HepG2 (cell line): ENCODE data around the gene PSMD12. TPM values are rescaled to one million over a fixed set of nuclear protein-coding genes. Genes with fewer than 3 reads are reported as not detected.

Source experiments
- ATAC-seq: fragments of 200-7000 bp; cut with Tn5 transposase; 3 replicates; pipeline ENCODE4 v1.9.1; 2020; ENCODE audit warnings: mild to moderate bottlenecking, moderate library complexity
- BruUV-seq: library from RNA; stranded (reverse); fragments of 400-500 nt; replicated peaks from 2 replicates; lab custom pipeline; 2021; lab: Mats Ljungman, UMichigan
- CTCF ChIA-PET: fragments of 300-600 bp; formaldehyde crosslinking; extraction: SDS; loops from one replicate; lab custom pipeline; 2021; ENCODE audit warnings: low total read pairs, inconsistent platforms, low intra/inter-chr PET ratio; lab: Yijun Ruan, JAX
- POLR2A ChIA-PET: fragments of 350-600 bp; sonication (Branson Sonifier 250); formaldehyde crosslinking; loops from one replicate; lab custom pipeline; 2020; ENCODE audit warnings: antibody characterized with exemption, inconsistent platforms; lab: Yijun Ruan, JAX
- DNase-seq: peaks from one replicate; pipeline ENCODE4 v3.0.0-alpha.2; 2015; ENCODE audit warnings: low spot score
- FAIRE-seq: peaks from 3 replicates; lab custom pipeline; 2011; peaks lifted over from hg19 to GRCh38; lab: Jason Lieb, UNC
- H2AFZ ChIP-seq: one replicate; pipeline ENCODE4 v1.6.1; 2011; ENCODE audit warnings: low read length, inconsistent platforms
- H3K27ac ChIP-seq: fragments of 300-600 bp; 3 replicates; pipeline ENCODE4 v1.8.0; 2011; ENCODE audit warnings: mixed run types, mild to moderate bottlenecking, mixed read lengths, low read length, inconsistent platforms; ENCODE audit not compliant: insufficient read depth; ENCODE audit errors: extremely low read length
- H3K27me3 ChIP-seq, 2 experiments: fragments of 200-600 bp in 1 of 2; 2 replicates in 1 of 2; 3 replicates in 1 of 2; pipeline versions ENCODE4 v1.6.0 to v1.8.0; 2011; ENCODE audit warnings: low read length in 2 of 2, mild to moderate bottlenecking in 2 of 2, moderate library complexity in 2 of 2, inconsistent platforms in 1 of 2; ENCODE audit not compliant: insufficient read depth in 2 of 2, control insufficient read depth in 1 of 2
- H3K36me3 ChIP-seq, 2 experiments: fragments of 200-600 bp in 1 of 2; replicated peaks in 1 of 2; 2 replicates in 1 of 2; 3 replicates in 1 of 2; pipeline versions ENCODE4 v1.5.1 to v1.8.0; 2011; ENCODE audit warnings: low read length in 2 of 2, inconsistent platforms in 1 of 2; ENCODE audit not compliant: insufficient read depth in 2 of 2, control insufficient read depth in 1 of 2
- H3K4me1 ChIP-seq: 2 replicates; pipeline ENCODE4 v1.5.1; 2012; ENCODE audit warnings: low read length, inconsistent platforms; ENCODE audit not compliant: insufficient read depth
- H3K4me2 ChIP-seq: 2 replicates; pipeline ENCODE4 v1.6.0; 2011; ENCODE audit warnings: low read depth, low read length, inconsistent platforms
- H3K4me3 ChIP-seq, 3 experiments: fragments of 200-600 bp in 1 of 3; sonication (generic), shearing (Covaris generic) in 1 of 3; replicated peaks in 1 of 3; 2 replicates each; pipeline ENCODE4 v1.5.1; 2011 to 2016; ENCODE audit warnings: low read length in 3 of 3, inconsistent platforms in 2 of 3, low read depth in 2 of 3, mild to moderate bottlenecking in 2 of 3, control low read depth in 1 of 3, mixed read lengths in 1 of 3; ENCODE audit not compliant: insufficient read depth in 1 of 3
- H3K79me2 ChIP-seq: one replicate; pipeline ENCODE4 v1.6.1; 2011; ENCODE audit warnings: low read length, inconsistent platforms; ENCODE audit not compliant: insufficient read depth
- H3K9ac ChIP-seq: 2 replicates; pipeline ENCODE4 v1.6.0; 2011; ENCODE audit warnings: mild to moderate bottlenecking, low read depth, low read length, inconsistent platforms; ENCODE audit not compliant: insufficient read depth
- H3K9me3 ChIP-seq: 2 replicates; pipeline ENCODE4 v1.5.1; 2012; ENCODE audit warnings: mild to moderate bottlenecking, low read length
- H4K20me1 ChIP-seq: 2 replicates; pipeline ENCODE4 v1.6.0; 2011; ENCODE audit warnings: inconsistent platforms, mild to moderate bottlenecking, low read length, moderate library complexity; ENCODE audit not compliant: insufficient read depth
- CBFB ChIP-seq: sonication (generic); formaldehyde crosslinking; IDR thresholded peaks from 2 replicates; pipeline ENCODE4 v1.4.0; 2020; ENCODE audit warnings: missing genetic modification reagents
- CEBPG ChIP-seq: IDR thresholded peaks from 2 replicates; pipeline ENCODE4 v1.6.1; 2016
- NFYC ChIP-seq: IDR thresholded peaks from 2 replicates; pipeline ENCODE4 v1.6.1; 2016; ENCODE audit warnings: missing genetic modification reagents, missing compliant biosample characterization
- RBFOX2 ChIP-seq: fragments of 200-400 bp; formaldehyde crosslinking; IDR thresholded peaks from 2 replicates; pipeline ENCODE4 v1.6.1; 2017; ENCODE audit warnings: low read depth, mild to moderate bottlenecking, low read length
- ZFP41 ChIP-seq: sonication (generic); formaldehyde crosslinking; IDR thresholded peaks from 2 replicates; pipeline ENCODE4 v1.4.0; 2020; ENCODE audit warnings: mild to moderate bottlenecking, missing genetic modification reagents, borderline replicate concordance
- ZNF574 ChIP-seq: sonication (generic); formaldehyde crosslinking; IDR thresholded peaks from 2 replicates; pipeline ENCODE4 v1.4.0; 2020; ENCODE audit warnings: missing genetic modification reagents
- WGBS: methylation state at CpG from one replicate; pipeline ENCODE4 v1.1.6; 2017; ENCODE audit warnings: low lambda C conversion rate; 5-methylcytosine and 5-hydroxymethylcytosine counted together
- in situ Hi-C: cut with HindIII; loops from 2 replicates; pipeline ENCODE4 v1.10.0; 2017; ENCODE audit warnings: low pct_unique_long_range_greater_than_20kb; ENCODE audit not compliant: extremely low pct_ligation_motif_present
- intact Hi-C: fragments of 100-400 bp; cut with micrococcal nuclease; formaldehyde crosslinking; loops from one replicate; pipeline ENCODE4 v1.10.0; 2022; ENCODE audit not compliant: unreplicated experiment
- polyA plus RNA-seq, 8 experiments: library from polyadenylated mRNA; depleted of rRNA in 3 of 8; stranded (reverse) in 7 of 8; unstranded in 1 of 8; fragments of >200 nt; fragmentation: Illumina TruSeq in 4 of 8; extraction: Trizol in 4 of 8; gene quantifications; 2 replicates each; pipeline versions ENCODE4 v1.2.1 to v1.2.3, GENCODE V29; 2011 to 2016; ENCODE audit warnings: low read depth in 4 of 8, missing spikeins in 1 of 8, mixed read lengths in 1 of 8; ENCODE audit not compliant: insufficient read depth in 1 of 8
- total RNA-seq, 5 experiments: library from RNA; depleted of rRNA; stranded (reverse); fragments of >200 nt; fragmentation: Illumina TruSeq; extraction: Trizol; gene quantifications; 2 replicates each; pipeline ENCODE4 v1.2.3, GENCODE V29; 2016; ENCODE audit warnings: low read depth in 1 of 5
- TF ChIP-seq, protein P1 (sequence below): sonication (generic); formaldehyde crosslinking; IDR thresholded peaks from 2 replicates; pipeline ENCODE4 v1.4.0; 2020; ENCODE audit warnings: missing genetic modification reagents
- TF ChIP-seq, protein P2 (sequence below): sonication (generic); formaldehyde crosslinking; IDR thresholded peaks from 2 replicates; pipeline ENCODE4 v1.5.0; 2020; ENCODE audit warnings: mild to moderate bottlenecking, missing genetic modification reagents, borderline replicate concordance
- TF ChIP-seq, protein P3 (sequence below): IDR thresholded peaks from 2 replicates; pipeline ENCODE4 v1.6.1; 2018; ENCODE audit warnings: missing genetic modification reagents, mild to moderate bottlenecking, missing compliant biosample characterization

Gene PSMD12
- total and polyA plus RNA-seq, 2 of the 13 experiments (the other 11 are each of a cell fraction or from before 2014, with no cell fraction given): 27.4 to 71.7 TPM

DNA sequence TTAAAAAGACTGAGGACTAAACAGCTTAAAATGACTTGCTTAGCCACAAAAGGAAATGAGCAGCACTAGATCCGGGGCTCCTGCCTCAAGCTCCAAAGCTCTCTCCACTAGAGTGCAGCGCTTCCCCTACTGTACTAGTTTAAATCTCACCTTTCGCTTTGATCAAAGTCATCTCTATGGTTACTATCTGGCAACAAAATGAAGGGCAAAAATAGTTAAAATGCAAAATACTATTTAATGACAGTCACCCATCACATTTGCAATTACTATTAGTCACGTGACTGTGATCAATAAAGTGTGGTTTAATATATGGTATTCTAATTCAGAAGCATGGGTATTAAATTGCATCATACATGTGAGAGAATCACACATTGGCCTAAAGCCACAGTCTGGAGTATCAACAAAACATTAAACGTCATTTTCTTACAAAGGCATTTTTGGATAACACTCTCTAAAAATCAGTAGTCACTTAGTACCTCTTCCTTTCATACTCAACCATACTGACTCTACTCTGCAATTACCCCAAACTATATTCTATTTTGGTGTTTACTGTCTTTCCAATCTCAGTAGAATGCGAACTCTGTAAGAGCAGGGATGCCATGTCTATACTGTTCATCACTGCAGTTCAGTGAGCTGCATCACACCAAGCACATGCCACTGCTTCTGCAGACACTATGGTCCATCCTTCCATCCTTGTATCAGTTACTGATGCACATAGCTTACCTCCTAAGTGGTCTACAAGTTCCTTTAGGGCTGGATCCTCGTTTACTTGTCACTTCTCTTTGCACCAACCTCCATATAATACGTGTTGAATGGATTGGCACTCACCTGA, 6.2 kb downstream of the PSMD12 start:
- no peak for FAIRE-seq
- no peak overlapping the region for H3K4me3 ChIP-seq
- ATAC-seq: peak; percentile 83
- peaks cover 50% of the 10 kb centered on the region for H4K20me1 ChIP-seq
- no peaks in the 10 kb centered on the region for H3K9me3 ChIP-seq
- H3K27me3 ChIP-seq: no peaks in the 10 kb centered on the region; a peak in 1 of 5 replicates
- H3K9ac ChIP-seq: no peak overlapping the region
- H3K4me2 ChIP-seq: peak overlapping the region; percentile 4; the same call in 1 of the 2 replicates
- no TSS peak for BruUV-seq
- intact Hi-C loops: loop anchor here (10.0 kb wide), 1 partner anchor 115 kb away; the partner anchor contains the start of gene HELZ
- H3K4me1 ChIP-seq: peaks cover 39% of the 10 kb centered on the region
- H3K79me2 ChIP-seq: peaks cover 77% of the 10 kb centered on the region
- no peak for DNase-seq
- H3K36me3 ChIP-seq: peaks cover 13 to 61% of the 10 kb centered on the region in 2 experiments
- 82% methylated on average over 8 of the region's 8 CpGs for WGBS
- no peak overlapping the region for H2AFZ ChIP-seq
- no peak overlapping the region for H3K27ac ChIP-seq
- POLR2A ChIA-PET: no interaction called here
- CTCF ChIA-PET: no interaction called here
- in situ Hi-C loops: no loop called here
- no peak for TF ChIP-seq CBFB (CRISPR knock-in tag)
- peak; percentile 88 for TF ChIP-seq ZNF574 (CRISPR knock-in tag)
- no peak for TF ChIP-seq NFYC
- TF ChIP-seq, protein P1, sequence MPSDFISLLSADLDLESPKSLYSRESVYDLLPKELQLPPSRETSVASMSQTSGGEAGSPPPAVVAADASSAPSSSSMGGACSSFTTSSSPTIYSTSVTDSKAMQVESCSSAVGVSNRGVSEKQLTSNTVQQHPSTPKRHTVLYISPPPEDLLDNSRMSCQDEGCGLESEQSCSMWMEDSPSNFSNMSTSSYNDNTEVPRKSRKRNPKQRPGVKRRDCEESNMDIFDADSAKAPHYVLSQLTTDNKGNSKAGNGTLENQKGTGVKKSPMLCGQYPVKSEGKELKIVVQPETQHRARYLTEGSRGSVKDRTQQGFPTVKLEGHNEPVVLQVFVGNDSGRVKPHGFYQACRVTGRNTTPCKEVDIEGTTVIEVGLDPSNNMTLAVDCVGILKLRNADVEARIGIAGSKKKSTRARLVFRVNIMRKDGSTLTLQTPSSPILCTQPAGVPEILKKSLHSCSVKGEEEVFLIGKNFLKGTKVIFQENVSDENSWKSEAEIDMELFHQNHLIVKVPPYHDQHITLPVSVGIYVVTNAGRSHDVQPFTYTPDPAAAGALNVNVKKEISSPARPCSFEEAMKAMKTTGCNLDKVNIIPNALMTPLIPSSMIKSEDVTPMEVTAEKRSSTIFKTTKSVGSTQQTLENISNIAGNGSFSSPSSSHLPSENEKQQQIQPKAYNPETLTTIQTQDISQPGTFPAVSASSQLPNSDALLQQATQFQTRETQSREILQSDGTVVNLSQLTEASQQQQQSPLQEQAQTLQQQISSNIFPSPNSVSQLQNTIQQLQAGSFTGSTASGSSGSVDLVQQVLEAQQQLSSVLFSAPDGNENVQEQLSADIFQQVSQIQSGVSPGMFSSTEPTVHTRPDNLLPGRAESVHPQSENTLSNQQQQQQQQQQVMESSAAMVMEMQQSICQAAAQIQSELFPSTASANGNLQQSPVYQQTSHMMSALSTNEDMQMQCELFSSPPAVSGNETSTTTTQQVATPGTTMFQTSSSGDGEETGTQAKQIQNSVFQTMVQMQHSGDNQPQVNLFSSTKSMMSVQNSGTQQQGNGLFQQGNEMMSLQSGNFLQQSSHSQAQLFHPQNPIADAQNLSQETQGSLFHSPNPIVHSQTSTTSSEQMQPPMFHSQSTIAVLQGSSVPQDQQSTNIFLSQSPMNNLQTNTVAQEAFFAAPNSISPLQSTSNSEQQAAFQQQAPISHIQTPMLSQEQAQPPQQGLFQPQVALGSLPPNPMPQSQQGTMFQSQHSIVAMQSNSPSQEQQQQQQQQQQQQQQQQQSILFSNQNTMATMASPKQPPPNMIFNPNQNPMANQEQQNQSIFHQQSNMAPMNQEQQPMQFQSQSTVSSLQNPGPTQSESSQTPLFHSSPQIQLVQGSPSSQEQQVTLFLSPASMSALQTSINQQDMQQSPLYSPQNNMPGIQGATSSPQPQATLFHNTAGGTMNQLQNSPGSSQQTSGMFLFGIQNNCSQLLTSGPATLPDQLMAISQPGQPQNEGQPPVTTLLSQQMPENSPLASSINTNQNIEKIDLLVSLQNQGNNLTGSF (CRISPR knock-in tag): no peak
- TF ChIP-seq, protein P2, sequence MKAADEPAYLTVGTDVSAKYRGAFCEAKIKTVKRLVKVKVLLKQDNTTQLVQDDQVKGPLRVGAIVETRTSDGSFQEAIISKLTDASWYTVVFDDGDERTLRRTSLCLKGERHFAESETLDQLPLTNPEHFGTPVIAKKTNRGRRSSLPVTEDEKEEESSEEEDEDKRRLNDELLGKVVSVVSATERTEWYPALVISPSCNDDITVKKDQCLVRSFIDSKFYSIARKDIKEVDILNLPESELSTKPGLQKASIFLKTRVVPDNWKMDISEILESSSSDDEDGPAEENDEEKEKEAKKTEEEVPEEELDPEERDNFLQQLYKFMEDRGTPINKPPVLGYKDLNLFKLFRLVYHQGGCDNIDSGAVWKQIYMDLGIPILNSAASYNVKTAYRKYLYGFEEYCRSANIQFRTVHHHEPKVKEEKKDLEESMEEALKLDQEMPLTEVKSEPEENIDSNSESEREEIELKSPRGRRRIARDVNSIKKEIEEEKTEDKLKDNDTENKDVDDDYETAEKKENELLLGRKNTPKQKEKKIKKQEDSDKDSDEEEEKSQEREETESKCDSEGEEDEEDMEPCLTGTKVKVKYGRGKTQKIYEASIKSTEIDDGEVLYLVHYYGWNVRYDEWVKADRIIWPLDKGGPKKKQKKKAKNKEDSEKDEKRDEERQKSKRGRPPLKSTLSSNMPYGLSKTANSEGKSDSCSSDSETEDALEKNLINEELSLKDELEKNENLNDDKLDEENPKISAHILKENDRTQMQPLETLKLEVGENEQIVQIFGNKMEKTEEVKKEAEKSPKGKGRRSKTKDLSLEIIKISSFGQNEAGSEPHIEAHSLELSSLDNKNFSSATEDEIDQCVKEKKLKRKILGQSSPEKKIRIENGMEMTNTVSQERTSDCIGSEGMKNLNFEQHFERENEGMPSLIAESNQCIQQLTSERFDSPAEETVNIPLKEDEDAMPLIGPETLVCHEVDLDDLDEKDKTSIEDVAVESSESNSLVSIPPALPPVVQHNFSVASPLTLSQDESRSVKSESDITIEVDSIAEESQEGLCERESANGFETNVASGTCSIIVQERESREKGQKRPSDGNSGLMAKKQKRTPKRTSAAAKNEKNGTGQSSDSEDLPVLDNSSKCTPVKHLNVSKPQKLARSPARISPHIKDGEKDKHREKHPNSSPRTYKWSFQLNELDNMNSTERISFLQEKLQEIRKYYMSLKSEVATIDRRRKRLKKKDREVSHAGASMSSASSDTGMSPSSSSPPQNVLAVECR (CRISPR knock-in tag): no peak
- no peak for TF ChIP-seq ZFP41
- TF ChIP-seq, protein P3, sequence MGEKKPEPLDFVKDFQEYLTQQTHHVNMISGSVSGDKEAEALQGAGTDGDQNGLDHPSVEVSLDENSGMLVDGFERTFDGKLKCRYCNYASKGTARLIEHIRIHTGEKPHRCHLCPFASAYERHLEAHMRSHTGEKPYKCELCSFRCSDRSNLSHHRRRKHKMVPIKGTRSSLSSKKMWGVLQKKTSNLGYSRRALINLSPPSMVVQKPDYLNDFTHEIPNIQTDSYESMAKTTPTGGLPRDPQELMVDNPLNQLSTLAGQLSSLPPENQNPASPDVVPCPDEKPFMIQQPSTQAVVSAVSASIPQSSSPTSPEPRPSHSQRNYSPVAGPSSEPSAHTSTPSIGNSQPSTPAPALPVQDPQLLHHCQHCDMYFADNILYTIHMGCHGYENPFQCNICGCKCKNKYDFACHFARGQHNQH (CRISPR knock-in tag): no peak
- 0 out of 2 replicates have a peak, but pooled peaks have one; percentile 15 for TF ChIP-seq RBFOX2
- TF ChIP-seq CEBPG (CRISPR knock-in tag): peak; percentile 49
